GM19238 (cell line): ENCODE data around the gene SV2C.
"Not testable (repeated sequence)": the region's sequence is repeated elsewhere in the genome, so short reads cannot be mapped to it uniquely, and the experiment has no call there.

Experiments
- DNase-seq: peaks from one replicate; pipeline ENCODE4 v3.0.0; 2011; ENCODE audit warnings: low spot score; ENCODE audit not compliant: insufficient read length

Gene SV2C

DNA sequence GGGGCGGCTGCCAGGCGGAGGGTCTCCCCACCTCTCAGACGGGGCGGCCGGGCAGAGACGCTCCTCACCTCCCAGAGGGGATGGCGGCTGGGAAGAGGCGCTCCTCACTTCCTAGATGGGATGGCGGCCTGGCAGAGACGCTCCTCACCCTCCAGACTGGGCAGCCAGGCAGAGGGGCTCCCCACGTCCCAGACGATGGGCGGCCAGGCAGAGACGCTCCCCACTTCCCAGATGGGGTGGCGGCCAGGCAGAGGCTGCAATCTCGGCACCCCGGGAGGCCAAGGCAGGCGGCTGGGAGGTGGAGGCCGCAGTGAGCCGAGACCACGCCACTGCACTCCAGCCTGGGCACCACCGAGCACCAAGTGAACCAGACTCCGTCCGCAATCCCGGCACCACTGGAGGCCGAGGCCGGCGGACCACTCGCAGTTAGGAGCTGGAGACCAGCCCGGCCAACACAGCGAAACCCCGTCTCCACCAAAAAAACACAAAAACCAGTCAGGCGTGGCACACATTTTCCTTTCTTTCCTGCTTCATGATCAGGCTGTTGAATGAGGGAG is 253.1 kb downstream of the SV2C start:
- not testable (repeated sequence) for DNase-seq

DNA sequence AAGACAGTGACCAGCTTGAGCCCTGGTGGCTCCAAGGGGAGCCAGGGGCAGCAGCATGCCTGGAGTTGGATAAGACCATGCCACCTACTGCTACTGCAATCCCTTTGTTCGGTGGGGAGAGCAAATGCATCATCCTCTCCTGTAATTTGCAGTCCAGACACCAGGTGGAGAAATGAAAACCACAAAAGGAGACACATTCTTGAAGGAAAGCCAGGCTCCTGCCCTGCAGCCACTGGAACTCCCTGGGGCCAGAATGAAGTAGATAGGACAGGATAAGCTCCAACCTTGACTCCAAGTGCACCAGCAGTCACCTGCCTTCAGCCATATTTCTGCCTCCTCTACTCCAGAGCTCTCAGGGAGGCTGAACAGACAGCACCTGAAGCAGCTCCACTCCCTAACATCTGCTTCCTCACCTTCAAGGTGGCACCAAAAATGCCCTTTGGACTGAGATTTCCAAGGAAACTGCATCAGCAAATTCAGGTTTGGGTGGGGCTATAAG is 254.8 kb downstream of the SV2C start:
- DNase-seq = peak; percentile 48

- DNase-seq = no peak
Measured at GRCh38 chr5:76339919-76340318, 256.7 kb downstream of the SV2C start.

- no peak for DNase-seq
Measured at GRCh38 chr5:76341651-76342334, 258.6 kb downstream of the SV2C start.

- DNase-seq = no peak
Measured at GRCh38 chr5:76342474-76342873, 259.3 kb downstream of the SV2C start.

DNA sequence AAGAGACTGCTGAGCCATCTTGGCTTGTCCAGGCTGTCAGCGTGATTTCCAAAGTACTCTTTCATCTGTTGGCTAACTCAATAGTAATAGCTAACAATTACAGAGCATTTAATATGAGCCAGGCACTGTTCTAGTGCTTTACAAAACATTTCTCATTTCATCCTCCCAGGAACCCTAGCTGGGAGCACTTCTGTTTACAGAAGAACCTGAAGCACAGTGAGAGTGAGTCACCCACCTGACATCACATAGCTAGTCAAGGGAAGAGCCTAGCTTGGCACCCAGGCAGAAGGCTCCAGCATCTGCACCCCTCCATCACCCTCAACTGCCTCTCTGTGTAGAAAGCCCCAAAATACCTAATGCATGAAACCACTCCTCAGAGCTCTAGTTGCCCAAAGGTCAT is 262.4 kb downstream of the SV2C start:
- no peak for DNase-seq

DNA sequence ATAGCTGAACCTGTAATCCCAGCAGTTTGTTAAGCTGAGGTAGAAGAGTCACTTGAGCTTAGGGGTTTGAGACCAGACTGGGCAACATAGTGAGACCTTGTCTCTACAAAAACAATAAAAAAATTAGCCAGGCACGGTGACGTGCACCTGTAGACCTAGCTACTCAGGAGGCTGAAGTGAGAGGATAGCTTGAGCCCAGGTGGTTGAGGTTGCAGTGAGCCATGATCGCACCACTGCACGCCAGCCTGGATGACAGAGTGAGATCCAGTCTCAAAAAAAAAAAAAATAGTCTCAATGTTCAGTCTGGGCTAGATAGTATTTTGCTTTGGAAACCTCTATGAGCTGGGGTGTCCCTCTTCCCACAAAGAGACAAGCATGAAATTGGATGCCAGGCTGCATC is 268.0 kb downstream of the SV2C start:
- no peak for DNase-seq

- DNase-seq = peak; percentile 64
Measured at GRCh38 chr5:76351577-76351976, 268.4 kb downstream of the SV2C start.

GRCh38 chr5:76356887-76357286 is 273.7 kb downstream of the SV2C start:
- DNase-seq = no peak

GRCh38 chr5:76363352-76364225 is 280.4 kb downstream of the SV2C start:
- no peak for DNase-seq

- no peak for DNase-seq
Measured at GRCh38 chr5:76364226-76364589, 281.0 kb downstream of the SV2C start.

- no peak for DNase-seq
Measured at GRCh38 chr5:76365561-76365960, 282.4 kb downstream of the SV2C start.

DNA sequence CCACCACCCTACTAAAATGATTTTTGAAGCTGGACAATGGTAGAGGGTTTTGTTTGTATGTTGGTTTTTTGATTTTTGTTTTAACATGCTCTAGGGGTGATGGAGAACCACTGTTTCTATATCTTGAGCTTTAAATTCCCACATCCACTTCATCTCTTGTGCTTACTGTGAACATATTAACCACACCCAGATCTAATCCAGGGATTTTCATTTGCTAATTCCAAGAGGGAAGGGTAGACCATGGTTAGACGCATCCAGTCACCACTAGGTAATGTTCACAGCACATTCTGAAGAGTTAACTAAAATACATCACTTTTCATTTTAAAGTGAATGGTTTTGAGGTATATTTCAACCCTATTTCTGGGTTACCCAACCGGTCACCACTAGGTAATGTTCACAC is 283.4 kb downstream of the SV2C start:
- DNase-seq = no peak

DNA sequence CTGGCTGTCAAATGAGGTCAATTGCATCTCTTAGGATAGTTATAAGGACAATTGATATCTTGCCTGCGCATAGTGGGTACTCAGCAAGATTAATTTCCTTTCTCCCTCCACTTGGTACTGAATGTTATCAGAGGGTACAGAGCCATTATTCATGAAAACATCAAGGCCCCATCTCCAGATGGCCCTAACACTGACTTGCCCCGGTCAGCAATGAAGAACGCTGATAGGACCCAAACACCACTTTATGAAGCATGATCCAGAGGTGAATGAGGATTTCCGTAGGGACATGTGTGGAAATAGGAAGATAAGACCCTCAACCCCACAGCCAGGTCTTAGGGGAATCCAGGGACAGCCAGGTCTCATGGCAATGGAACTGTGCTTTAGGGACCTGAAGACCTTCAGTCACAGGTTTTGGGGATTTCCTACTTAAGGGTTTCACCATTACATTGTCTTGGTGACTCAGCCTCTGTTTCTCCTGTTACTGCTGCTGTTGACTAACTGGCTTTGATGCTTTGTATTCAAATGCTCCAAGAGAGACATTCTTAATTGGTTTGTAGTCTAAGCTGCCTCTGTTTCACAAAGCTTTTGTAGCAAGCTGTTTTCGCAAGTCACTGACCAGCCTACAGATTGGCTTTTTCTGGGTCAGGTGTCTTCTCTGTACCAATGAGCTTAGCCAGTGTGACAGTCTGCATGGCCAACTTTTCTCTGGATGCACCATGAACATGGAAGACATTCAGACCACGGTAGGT is 284.6 kb downstream of the SV2C start:
- no peak for DNase-seq

- no peak for DNase-seq
Measured at GRCh38 chr5:76368941-76369340, 285.8 kb downstream of the SV2C start.

DNA sequence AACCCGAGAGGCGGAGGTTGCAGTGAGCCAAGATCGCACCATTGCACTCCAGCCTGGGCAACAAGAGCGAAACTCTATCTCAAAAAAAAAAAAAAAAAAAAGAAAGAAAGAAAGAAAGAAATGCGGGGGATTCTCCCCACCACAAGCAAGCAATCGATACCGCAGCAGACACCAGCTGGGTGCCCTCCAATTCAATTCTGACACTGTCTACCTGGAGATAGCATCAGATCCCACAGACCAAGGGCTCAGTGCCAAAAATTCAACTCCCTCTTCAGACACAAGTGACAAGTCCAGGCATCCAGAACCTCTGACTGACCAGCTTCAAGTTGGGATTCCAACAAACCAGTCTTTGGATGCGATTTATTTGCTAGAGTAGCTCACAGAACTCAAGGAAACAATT is 286.5 kb downstream of the SV2C start:
- not testable (repeated sequence) for DNase-seq

GRCh38 chr5:76371960-76372322 is 288.8 kb downstream of the SV2C start:
- no peak for DNase-seq

- DNase-seq = no peak
Measured at GRCh38 chr5:76372323-76373054, 289.3 kb downstream of the SV2C start.

- DNase-seq = no peak
Measured at GRCh38 chr5:76376148-76376865, 293.1 kb downstream of the SV2C start.

- no peak for DNase-seq
Measured at GRCh38 chr5:76376866-76377230, 293.7 kb downstream of the SV2C start.
